Loucy (cell line): ENCODE measurements around the gene RPTOR.

Experiments used
- H2AFZ ChIP-seq: fragments of 200-600 bp; sonication (generic); 2 replicates; pipeline ENCODE4 v1.6.0; 2016; ENCODE audit warnings: antibody characterized with exemption, mild to moderate bottlenecking, low read length, moderate library complexity
- H3F3A ChIP-seq: fragments of 200-600 bp; 2 replicates; pipeline ENCODE4 v1.6.0; 2016; ENCODE audit warnings: antibody characterized with exemption, low read depth, mild to moderate bottlenecking
- H3K27me3 ChIP-seq: fragments of 200-600 bp; sonication (generic); 2 replicates; pipeline ENCODE4 v1.6.1; 2014; ENCODE audit warnings: low read length, mild to moderate bottlenecking; ENCODE audit not compliant: insufficient read depth, poor library complexity, severe bottlenecking
- H3K36me3 ChIP-seq: fragments of 200-600 bp; sonication (generic); 2 replicates; pipeline ENCODE4 v1.6.1; 2016; ENCODE audit warnings: low read length; ENCODE audit not compliant: insufficient read depth
- H3K4me1 ChIP-seq: fragments of 200-600 bp; sonication (generic); 2 replicates; pipeline ENCODE4 v1.5.1; 2014; ENCODE audit warnings: low read length, mild to moderate bottlenecking; ENCODE audit not compliant: insufficient read depth, poor library complexity, severe bottlenecking
- H3K4me2 ChIP-seq: fragments of 200-600 bp; sonication (generic); 2 replicates; pipeline ENCODE4 v1.6.0; 2014; ENCODE audit warnings: antibody characterized with exemption, low read length, low read depth, mild to moderate bottlenecking; ENCODE audit not compliant: poor library complexity, severe bottlenecking
- H3K4me3 ChIP-seq: fragments of 200-600 bp; sonication (generic); 2 replicates; pipeline ENCODE4 v1.5.1; 2014; ENCODE audit warnings: low read length, mild to moderate bottlenecking, mixed read lengths; ENCODE audit not compliant: poor library complexity, severe bottlenecking
- H3K79me2 ChIP-seq: fragments of 200-600 bp; sonication (generic); 2 replicates; pipeline ENCODE4 v1.6.1; 2014; ENCODE audit warnings: low read length; ENCODE audit not compliant: insufficient read depth
- H3K9ac ChIP-seq: fragments of 200-600 bp; sonication (generic); 2 replicates; pipeline ENCODE4 v1.6.0; 2014; ENCODE audit warnings: mild to moderate bottlenecking, low read depth, low read length, moderate library complexity; ENCODE audit not compliant: poor library complexity, severe bottlenecking
- H3K9me2 ChIP-seq: fragments of 200-600 bp; sonication (generic); replicated peaks from 2 replicates; pipeline ENCODE4 v1.6.1; 2016; ENCODE audit warnings: low read depth, low read length, mixed read lengths
- H3K9me3 ChIP-seq: fragments of 200-600 bp; sonication (generic); 2 replicates; pipeline ENCODE4 v1.6.1; 2014; ENCODE audit warnings: mild to moderate bottlenecking, antibody characterized with exemption, low read length, low read depth; ENCODE audit not compliant: insufficient read depth
- H4K20me1 ChIP-seq: fragments of 200-600 bp; sonication (generic); 2 replicates; pipeline ENCODE4 v1.6.0; 2014; ENCODE audit warnings: antibody characterized with exemption, low read length, mild to moderate bottlenecking; ENCODE audit not compliant: insufficient read depth, poor library complexity, severe bottlenecking
- CTCF ChIP-seq: fragments of 200-600 bp; sonication (generic); conservative IDR thresholded peaks from 2 replicates; pipeline ENCODE4 v1.5.1; 2014; ENCODE audit warnings: mild to moderate bottlenecking, antibody characterized with exemption, low read length
- EZH2phosphoT487 ChIP-seq: fragments of 200-600 bp; IDR thresholded peaks from 2 replicates; pipeline ENCODE4 v1.6.1; 2018; ENCODE audit warnings: antibody characterized with exemption, mild to moderate bottlenecking, moderate library complexity, borderline replicate concordance

RPTOR gene

DNA sequence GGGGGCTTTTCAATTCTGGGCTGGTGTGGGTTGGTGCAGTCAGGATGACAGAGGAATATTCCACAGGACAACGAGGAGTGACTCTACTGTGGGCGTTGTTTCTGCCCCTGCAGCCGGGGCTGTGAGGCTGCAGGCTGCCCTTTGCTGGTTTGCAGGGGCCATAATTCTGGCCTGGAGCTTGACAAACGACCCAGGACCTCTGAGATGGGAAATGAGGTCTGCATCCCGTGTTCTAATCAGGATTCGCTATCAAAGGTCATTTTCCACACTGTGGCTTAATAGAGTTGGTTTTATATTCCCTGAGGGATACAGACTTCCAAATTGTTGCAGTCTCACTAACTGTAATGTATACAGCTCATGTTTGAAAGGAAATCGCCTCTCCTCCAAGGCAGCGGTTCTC, 180.9 kb downstream of the RPTOR start:
- Histone ChIP-seq H3K4me2 (no peak overlapping the region), H4K20me1 (no peaks in the 10 kb centered on the region), H3K36me3 (no peaks in the 10 kb centered on the region; the same call in 1 of the 2 replicates), H3K27me3 (no peaks in the 10 kb centered on the region), H3K4me1 (peaks cover 10% of the 10 kb centered on the region), H3K4me3 (no peak overlapping the region), H3K9me2 (no peaks in the 10 kb centered on the region), H3K9me3 (no peaks in the 10 kb centered on the region), H3F3A (no peaks in the 10 kb centered on the region), H2AFZ (no peak overlapping the region), H3K79me2 (peaks cover 34% of the 10 kb centered on the region; the same call in 1 of the 2 replicates), H3K9ac (no peak overlapping the region)
- no peak for TF ChIP-seq CTCF
- TF ChIP-seq EZH2phosphoT487: no peak

DNA sequence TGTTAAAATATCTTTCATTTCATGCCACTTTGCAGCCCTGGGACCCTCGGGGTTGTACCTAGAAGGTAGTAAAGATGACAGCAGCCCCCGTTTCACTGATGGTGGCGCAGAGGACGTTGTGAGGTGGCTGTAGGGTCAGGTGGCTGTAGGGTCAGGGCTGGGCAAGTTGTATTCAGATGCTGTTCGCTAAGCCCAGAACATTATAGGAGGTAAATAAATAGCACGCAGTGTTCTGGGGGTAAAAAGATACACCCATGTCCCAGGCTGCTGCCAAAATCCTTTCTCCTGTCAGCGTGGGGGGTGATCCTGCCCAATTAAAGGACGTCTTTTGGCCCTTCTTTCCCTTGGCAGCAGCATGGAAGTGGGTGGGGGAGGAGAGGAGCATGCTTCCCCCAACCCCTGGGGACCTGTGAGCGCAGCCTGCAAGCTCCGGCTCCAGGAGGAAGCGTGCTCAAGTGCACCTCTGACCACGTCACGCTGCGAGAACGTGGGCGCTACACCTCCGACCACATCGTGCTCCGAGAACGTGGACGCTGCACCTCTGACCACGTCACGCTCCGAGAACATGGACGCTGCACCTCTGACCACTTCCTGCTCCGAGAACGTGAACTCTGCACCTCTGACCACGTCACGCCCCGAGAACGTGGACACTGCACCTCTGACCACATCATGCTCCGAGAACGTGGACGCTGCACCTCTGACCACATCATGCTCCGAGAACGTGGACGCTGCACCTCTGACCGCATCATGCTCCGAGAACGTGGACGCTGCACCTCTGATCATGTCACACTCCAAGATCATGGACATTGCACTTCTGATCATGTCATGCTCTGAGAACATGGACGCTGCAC, 182.1 kb downstream of the RPTOR start:
- TF ChIP-seq EZH2phosphoT487: no peak
- no peak for TF ChIP-seq CTCF
- Histone ChIP-seq H4K20me1 (no peaks in the 10 kb centered on the region), H3K4me3 (no peak overlapping the region), H3K4me1 (peaks cover 10% of the 10 kb centered on the region), H3K27me3 (no peaks in the 10 kb centered on the region), H3F3A (no peaks in the 10 kb centered on the region), H3K9ac (no peak overlapping the region), H3K36me3 (no peaks in the 10 kb centered on the region; the same call in 1 of the 2 replicates), H3K79me2 (peaks cover 26% of the 10 kb centered on the region; the same call in 1 of the 2 replicates), H3K9me3 (no peaks in the 10 kb centered on the region), H2AFZ (no peak overlapping the region), H3K4me2 (no peak overlapping the region), H3K9me2 (no peaks in the 10 kb centered on the region)

DNA sequence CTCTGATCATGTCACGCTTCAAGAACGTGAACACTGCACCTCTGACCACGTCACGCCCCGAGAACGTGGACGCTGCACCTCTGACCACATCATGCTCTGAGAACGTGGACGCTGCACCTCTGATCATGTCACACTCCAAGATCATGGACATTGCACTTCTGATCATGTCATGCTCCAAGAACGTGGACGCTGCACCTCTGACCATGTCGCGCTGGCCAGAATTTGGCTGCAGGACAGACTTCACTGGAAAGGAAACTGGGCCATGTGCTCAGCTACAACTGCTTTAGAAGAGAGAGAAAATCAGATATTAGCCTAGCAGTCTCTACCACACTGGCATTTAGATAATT, 182.7 kb downstream of the RPTOR start:
- Histone ChIP-seq H3F3A (no peaks in the 10 kb centered on the region), H3K27me3 (no peaks in the 10 kb centered on the region), H3K4me2 (no peak overlapping the region), H3K9me2 (no peaks in the 10 kb centered on the region), H3K4me1 (peaks cover 7% of the 10 kb centered on the region), H3K79me2 (peaks cover 26% of the 10 kb centered on the region; the same call in 1 of the 2 replicates), H3K36me3 (peaks cover 2% of the 10 kb centered on the region; the same call in 1 of the 2 replicates), H3K4me3 (no peak overlapping the region), H2AFZ (no peak overlapping the region), H4K20me1 (no peaks in the 10 kb centered on the region), H3K9ac (no peak overlapping the region), H3K9me3 (no peaks in the 10 kb centered on the region)
- TF ChIP-seq EZH2phosphoT487 (no peak), CTCF (no peak)
